GM23338 (cell line): ENCODE results near the gene SRXN1.

Experiments used
- CREB1 ChIP-seq: fragments of 250-450 bp; sonication (Bioruptor Pico); IDR thresholded peaks from 2 replicates; pipeline ENCODE4 v1.5.0; 2020; ENCODE audit warnings: low read depth, mild to moderate bottlenecking, moderate library complexity
- EZH2 ChIP-seq: fragments of 200-600 bp; sonication (generic); IDR thresholded peaks from one replicate; pipeline ENCODE4 v1.8.0; 2017; ENCODE audit warnings: antibody characterized with exemption, mild to moderate bottlenecking, low read depth; ENCODE audit not compliant: unreplicated experiment
- EZH2phosphoT487 ChIP-seq: fragments of 200-600 bp; sonication (generic); IDR thresholded peaks from one replicate; pipeline ENCODE4 v1.8.1; 2018; ENCODE audit warnings: antibody characterized with exemption; ENCODE audit not compliant: unreplicated experiment
- JUNB ChIP-seq: IDR thresholded peaks from one replicate; pipeline ENCODE4 v1.6.1; 2016; ENCODE audit warnings: antibody characterized with exemption; ENCODE audit not compliant: unreplicated experiment
- NANOG ChIP-seq: IDR thresholded peaks from 2 replicates; pipeline ENCODE4 v1.6.1; 2016; ENCODE audit warnings: antibody characterized with exemption, borderline replicate concordance
- POLR2AphosphoS5 ChIP-seq: IDR thresholded peaks from 2 replicates; pipeline ENCODE4 v1.6.1; 2016; ENCODE audit warnings: antibody characterized with exemption, low read depth
- ZNF331 ChIP-seq: fragments of 250-450 bp; sonication (Bioruptor Pico); IDR thresholded peaks from 2 replicates; pipeline ENCODE4 v1.5.0; 2020; ENCODE audit warnings: low read depth, mild to moderate bottlenecking, moderate library complexity
- TF ChIP-seq, protein P1 (sequence below), 2 experiments: fragments of 200-600 bp in 1 of 2; sonication (generic) in 1 of 2; conservative IDR thresholded peaks; 2 replicates each; pipeline versions ENCODE4 v1.5.1 to v1.6.1; 2016 to 2017; ENCODE audit warnings: antibody characterized with exemption in 2 of 2, low read depth in 2 of 2, mild to moderate bottlenecking in 2 of 2, moderate library complexity in 1 of 2
- TF ChIP-seq, protein P2 (sequence below): IDR thresholded peaks from 2 replicates; pipeline ENCODE4 v1.6.1; 2016; ENCODE audit warnings: antibody characterized with exemption
- TF ChIP-seq, protein P3 (sequence below): IDR thresholded peaks from one replicate; pipeline ENCODE4 v1.6.1; 2018; ENCODE audit warnings: antibody characterized with exemption; ENCODE audit not compliant: unreplicated experiment

DNA sequence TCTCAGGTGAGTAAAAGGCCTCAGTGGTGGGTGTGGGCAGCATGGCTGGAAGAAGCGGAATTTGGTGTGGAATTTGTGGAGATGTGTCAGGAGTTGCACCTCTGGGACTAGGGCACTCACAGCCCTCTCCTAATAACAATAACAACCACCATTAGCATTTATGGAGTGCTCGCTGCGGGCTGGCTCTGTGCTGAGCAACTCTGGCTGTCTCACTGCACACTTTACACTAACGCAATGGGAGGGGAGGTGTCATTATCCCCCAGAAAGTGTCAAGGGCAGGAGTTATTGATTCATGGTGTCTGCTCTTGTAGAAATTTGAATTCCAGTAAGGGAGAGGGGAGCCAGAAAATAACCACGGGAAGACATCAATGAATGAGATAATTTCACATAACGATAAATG is 45.3 kb upstream of the SRXN1 start:
- TF ChIP-seq POLR2AphosphoS5 (no peak), JUNB (no peak), EZH2phosphoT487 (no peak), CREB1 (CRISPR knock-in tag) (no peak), EZH2 (no peak), NANOG (no peak), ZNF331 (CRISPR knock-in tag) (no peak)
- TF ChIP-seq, protein P1, sequence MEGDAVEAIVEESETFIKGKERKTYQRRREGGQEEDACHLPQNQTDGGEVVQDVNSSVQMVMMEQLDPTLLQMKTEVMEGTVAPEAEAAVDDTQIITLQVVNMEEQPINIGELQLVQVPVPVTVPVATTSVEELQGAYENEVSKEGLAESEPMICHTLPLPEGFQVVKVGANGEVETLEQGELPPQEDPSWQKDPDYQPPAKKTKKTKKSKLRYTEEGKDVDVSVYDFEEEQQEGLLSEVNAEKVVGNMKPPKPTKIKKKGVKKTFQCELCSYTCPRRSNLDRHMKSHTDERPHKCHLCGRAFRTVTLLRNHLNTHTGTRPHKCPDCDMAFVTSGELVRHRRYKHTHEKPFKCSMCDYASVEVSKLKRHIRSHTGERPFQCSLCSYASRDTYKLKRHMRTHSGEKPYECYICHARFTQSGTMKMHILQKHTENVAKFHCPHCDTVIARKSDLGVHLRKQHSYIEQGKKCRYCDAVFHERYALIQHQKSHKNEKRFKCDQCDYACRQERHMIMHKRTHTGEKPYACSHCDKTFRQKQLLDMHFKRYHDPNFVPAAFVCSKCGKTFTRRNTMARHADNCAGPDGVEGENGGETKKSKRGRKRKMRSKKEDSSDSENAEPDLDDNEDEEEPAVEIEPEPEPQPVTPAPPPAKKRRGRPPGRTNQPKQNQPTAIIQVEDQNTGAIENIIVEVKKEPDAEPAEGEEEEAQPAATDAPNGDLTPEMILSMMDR (conservative IDR thresholded peaks at IDR 0.05; ENCODE audit: low read depth in 2 of 2) = no peak
- TF ChIP-seq, protein P2, sequence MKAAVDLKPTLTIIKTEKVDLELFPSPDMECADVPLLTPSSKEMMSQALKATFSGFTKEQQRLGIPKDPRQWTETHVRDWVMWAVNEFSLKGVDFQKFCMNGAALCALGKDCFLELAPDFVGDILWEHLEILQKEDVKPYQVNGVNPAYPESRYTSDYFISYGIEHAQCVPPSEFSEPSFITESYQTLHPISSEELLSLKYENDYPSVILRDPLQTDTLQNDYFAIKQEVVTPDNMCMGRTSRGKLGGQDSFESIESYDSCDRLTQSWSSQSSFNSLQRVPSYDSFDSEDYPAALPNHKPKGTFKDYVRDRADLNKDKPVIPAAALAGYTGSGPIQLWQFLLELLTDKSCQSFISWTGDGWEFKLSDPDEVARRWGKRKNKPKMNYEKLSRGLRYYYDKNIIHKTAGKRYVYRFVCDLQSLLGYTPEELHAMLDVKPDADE = no peak
- TF ChIP-seq, protein P3, sequence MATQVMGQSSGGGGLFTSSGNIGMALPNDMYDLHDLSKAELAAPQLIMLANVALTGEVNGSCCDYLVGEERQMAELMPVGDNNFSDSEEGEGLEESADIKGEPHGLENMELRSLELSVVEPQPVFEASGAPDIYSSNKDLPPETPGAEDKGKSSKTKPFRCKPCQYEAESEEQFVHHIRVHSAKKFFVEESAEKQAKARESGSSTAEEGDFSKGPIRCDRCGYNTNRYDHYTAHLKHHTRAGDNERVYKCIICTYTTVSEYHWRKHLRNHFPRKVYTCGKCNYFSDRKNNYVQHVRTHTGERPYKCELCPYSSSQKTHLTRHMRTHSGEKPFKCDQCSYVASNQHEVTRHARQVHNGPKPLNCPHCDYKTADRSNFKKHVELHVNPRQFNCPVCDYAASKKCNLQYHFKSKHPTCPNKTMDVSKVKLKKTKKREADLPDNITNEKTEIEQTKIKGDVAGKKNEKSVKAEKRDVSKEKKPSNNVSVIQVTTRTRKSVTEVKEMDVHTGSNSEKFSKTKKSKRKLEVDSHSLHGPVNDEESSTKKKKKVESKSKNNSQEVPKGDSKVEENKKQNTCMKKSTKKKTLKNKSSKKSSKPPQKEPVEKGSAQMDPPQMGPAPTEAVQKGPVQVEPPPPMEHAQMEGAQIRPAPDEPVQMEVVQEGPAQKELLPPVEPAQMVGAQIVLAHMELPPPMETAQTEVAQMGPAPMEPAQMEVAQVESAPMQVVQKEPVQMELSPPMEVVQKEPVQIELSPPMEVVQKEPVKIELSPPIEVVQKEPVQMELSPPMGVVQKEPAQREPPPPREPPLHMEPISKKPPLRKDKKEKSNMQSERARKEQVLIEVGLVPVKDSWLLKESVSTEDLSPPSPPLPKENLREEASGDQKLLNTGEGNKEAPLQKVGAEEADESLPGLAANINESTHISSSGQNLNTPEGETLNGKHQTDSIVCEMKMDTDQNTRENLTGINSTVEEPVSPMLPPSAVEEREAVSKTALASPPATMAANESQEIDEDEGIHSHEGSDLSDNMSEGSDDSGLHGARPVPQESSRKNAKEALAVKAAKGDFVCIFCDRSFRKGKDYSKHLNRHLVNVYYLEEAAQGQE = no peak
